Measurements from ENCODE around the gene TMTC4. TPM values are rescaled to one million over a fixed set of nuclear protein-coding genes. Genes with fewer than 3 reads are reported as not detected.

TMTC4 gene
- 7.8 to 11.2 TPM (median 10.1 TPM) in 5 replicates for total RNA-seq (2022; extraction: Qiagen RNA extraction)

GRCh38 chr13:100674572-100674871, at the start of gene TMTC4:
Gene TMTC4, minus strand, starts transcription at chr13:100674795. Its CDS starts 4,433 bp downstream, at chr13:100670362.

GRCh38 chr13:100588331-100589177, 86.0 kb downstream of the TMTC4 start, which contains the start of gene GGACT:
Gene GGACT, minus strand, starts transcription at chr13:100588789. Its CDS starts 56,198 bp downstream, at chr13:100532591.

Other genes starting within 250 kb of the TMTC4 start
- 3.2 to 5.8 TPM (median 4.5 TPM) in 5 replicates for gene GGACT, start 86.0 kb downstream of the TMTC4 start, total RNA-seq (2022; extraction: Qiagen RNA extraction)

All from A549 treated with dexamethasone at 1 μM for 4 hours (cell line).